HG03575 (cell line): ENCODE results near the gene TUFM.
"Not testable (repeated sequence)": the region's sequence is repeated elsewhere in the genome, so short reads cannot be mapped to it uniquely, and the experiment has no call there.

Experiments used
- ATAC-seq: cut with Tn5 transposase; IDR thresholded peaks from one replicate; pipeline ENCODE4 v1.9.1; 2021; ENCODE audit not compliant: unreplicated experiment, insufficient number of reproducible peaks, low FRiP score; ENCODE audit errors: extremely low read depth

Gene TUFM

GRCh38 chr16:28846080-28846932 lies at the start of gene TUFM:
Gene TUFM (minus strand): TSS chr16:28846348. CDS start chr16:28846269, 79 bp downstream.
- ATAC-seq: peak; percentile 74

GRCh38 chr16:28895609-28896008 lies 49.5 kb upstream of the TUFM start:
- ATAC-seq: no peak

DNA sequence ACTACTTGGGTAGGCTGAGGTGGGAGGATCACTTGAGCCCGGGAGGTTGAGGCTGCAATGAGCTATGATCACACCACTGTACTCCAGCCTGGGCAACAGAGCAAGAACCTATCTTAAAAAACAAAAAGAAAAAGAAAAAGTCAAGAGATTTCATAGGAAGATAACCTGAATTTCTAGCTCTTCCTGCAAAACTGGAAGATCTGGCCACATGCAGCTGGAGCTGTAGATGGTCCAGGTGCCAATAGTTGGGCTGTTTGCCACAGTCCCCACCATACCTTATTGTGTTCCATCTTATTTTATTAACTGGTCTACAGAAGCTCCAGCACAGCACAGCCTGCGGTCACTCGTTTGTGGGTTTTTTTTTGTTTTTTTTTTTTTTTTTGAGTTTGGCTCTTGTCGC lies 47.1 kb upstream of the TUFM start:
- no peak for ATAC-seq

- no peak for ATAC-seq
Observed at GRCh38 chr16:28891964-28892890, 46.1 kb upstream of the TUFM start.

GRCh38 chr16:28890355-28890754 lies 44.2 kb upstream of the TUFM start:
- not testable (repeated sequence) for ATAC-seq

DNA sequence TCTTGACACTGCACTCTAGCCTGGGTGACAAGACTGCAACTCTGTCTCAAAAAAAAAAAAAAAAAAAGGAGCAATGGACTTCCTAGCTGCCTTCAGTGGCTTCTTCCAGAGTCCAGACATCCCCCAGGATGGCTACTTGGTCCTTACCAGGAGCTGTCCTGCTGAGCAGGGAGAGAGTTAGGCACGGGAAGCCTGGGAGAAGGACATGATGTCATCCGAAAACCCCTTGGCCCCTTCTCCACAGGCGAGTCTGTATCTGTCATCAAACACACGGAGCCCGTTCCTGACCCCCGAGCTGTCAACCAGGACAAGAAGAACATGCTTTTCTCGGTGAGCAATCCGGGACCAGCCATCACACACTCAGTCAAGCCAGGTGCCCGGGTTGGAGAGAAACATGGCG lies 40.8 kb upstream of the TUFM start:
- no peak for ATAC-seq

DNA sequence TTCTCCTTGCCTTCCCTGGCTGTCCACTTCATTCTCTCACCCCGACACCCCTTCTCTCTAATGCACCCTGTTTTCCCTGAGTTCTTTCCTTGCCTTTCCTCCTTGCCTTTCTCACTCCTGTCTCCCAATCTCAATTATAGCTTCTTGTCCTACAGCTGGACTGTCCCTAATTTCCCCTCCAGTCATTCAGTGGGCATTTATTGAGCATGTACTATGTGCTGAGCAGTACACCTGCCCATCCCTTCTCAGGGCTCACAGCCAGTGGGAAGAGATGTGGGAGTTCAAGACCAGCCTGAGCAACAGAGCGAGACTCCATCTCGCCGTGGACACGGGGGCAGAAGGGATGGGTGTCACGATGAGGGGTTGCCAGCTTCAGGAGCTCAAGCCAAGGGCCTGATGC lies 37.9 kb upstream of the TUFM start:
- no peak for ATAC-seq

DNA sequence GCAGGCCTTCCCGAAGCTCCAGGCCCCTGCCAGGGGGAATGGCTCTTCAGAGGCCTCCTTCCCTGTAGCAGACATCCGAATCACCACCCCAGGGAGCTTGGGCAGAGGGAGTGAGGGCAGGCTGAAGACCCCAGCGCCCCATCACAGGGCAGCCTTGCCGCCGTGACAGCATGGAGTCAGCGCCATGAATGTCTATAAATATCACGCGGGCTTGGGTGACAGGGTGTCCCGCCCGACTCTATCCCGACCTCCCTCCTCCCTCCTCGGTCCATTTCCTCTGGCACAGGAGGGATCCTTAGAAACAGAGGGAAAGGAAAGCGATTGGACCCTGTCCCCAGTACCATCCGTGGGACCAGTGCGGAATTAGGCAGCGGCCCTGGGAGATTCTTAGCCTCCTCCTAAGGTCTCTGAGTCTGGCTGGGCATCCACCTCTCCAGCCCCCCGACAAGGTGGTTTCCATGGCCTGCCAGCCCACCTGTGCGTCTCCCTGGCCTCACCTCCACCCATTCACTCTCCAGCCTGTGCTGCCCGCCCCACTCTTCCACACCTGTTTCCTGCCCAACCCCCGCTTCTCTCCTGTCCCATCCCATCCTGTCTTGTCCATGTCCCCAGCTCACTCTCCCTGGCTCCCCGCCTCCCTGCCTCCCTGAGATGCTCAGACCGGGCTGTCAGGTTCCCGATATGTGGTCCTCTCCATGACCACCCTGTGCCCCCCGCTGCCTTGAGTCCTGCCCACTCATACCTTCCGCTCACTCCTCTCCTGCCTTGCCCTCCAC lies 37.3 kb upstream of the TUFM start:
- no peak for ATAC-seq

GRCh38 chr16:28882551-28883160 lies 36.5 kb upstream of the TUFM start:
- ATAC-seq: no peak

GRCh38 chr16:28881565-28881964 lies 35.4 kb upstream of the TUFM start:
- not testable (repeated sequence) for ATAC-seq

- no peak for ATAC-seq
Observed at GRCh38 chr16:28880955-28881354, 34.8 kb upstream of the TUFM start.

GRCh38 chr16:28880589-28880915 lies 34.4 kb upstream of the TUFM start:
- ATAC-seq: no peak

- ATAC-seq: no peak
Observed at GRCh38 chr16:28879841-28880588, 33.9 kb upstream of the TUFM start.

DNA sequence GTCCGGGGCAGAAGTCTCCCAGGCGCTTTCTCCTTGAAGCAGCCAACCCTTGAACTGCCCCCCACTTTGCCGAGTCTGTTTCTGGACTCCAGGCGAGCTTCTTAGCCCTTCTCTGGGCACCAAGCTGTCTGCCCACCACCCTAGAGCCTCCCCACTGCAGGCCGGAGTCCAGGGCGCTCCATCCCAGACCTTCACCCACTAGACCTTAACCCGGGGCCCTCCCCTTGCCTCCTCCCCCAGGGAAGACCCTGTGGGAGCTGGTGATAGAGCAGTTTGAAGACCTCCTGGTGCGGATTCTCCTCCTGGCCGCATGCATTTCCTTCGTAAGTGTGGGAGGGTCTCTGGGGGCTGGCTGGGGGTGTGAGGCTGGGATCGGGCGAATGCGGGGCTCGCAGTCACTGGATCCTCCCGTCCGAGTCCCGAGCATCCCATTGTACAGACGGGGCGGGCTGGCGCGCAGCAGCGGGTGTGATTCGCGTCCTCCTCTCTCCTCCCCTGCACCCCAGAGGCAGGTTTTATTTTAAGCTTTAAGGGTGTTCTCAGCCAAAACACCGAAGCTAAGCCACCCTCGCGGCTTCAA lies 33.2 kb upstream of the TUFM start:
- no peak for ATAC-seq

- no peak for ATAC-seq
Observed at GRCh38 chr16:28878083-28878926, 32.2 kb upstream of the TUFM start, which contains the start of gene ATP2A1. Gene ATP2A1 (plus strand): TSS chr16:28878488. CDS start chr16:28878672, 184 bp downstream.

- no peak for ATAC-seq
Observed at GRCh38 chr16:28877655-28878000, 31.5 kb upstream of the TUFM start.

DNA sequence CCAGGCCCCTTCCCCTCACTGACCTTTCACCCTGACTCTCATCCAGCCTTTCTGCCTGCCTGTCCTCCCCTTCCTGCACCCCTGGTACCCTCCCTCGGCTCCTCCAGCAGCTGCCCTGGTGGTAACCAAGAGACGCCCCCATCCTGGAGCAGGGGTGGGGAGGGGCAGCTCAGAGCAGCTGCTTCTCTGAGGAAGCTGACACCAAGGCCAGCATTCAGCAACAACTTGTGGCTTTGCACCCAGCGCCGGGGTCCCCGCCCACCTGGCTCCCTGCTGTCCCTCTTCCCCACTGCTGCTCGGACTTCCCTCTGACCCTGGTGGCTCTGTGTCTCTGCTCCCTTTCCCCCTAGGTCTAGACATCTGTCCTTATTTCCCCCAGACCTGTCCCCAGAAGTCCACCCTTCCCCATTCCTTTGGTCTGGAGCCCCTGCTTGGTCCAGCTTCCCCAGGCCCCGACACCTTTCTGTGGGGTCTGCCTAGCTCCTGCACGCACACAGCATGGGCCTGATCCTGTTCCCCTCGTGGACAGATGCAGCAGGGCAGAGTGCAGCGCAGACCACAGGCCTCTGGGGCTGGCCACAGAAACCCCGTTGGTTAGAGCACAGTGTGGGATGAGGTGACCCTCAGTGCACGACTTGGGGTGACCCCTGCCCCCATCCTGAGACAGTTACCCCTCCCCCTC lies 31.0 kb upstream of the TUFM start:
- ATAC-seq: no peak
